ENCODE results near the gene TICRR.
"Not testable (repeated sequence)": the region's sequence is repeated elsewhere in the genome, so short reads cannot be mapped to it uniquely, and the experiment has no call there.

Gene TICRR

DNA sequence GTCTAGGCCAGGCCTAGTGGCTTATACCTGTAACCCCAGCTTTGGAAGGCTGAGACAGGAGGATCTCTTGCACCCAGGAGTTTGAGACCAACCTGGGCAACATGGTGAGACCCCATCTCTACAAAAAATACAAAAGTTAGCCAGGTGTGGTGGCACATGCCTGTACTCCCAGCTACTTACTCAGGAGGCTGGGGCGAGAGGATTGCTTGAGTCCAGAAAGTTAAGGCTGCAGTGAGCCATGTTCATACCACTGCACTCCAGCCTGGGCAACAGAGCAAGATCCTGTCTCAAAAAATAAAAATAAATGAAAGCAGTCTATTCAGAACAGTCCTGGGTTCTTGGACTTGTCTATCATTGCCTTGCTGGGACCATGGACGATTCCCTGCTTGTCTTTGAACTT is 5.5 kb downstream of the TICRR start:
- H3K9me3 Mint-ChIP-seq; H3K27ac Mint-ChIP-seq; H3K4me3 Mint-ChIP-seq; H3K27me3 Mint-ChIP-seq; intact Hi-C loops (cut with micrococcal nuclease); H3K36me3 Mint-ChIP-seq (ENCODE audit: low read depth): not testable (repeated sequence)
- peaks cover 29% of the 10 kb centered on the region for H3K4me1 Mint-ChIP-seq (ENCODE audit: low read depth)

DNA sequence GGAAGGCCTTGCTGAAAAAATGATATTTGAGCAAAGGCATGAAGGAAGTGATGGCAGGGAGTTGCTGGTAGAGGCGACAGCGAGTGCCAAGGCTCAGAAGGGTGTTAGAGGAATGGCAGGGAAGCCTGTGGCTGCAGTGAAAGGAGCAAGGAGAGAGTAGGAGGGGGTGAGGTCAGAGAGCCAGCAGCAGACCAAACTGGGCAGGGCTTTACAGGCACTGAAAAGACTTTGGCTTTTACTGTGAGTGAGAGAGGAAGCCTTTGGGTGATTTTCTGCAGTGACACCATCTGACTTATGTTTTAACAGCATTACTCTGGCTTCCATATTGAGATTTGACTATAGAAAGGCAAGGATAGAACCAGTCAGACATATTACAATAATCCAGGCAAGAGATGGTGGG is 11.4 kb downstream of the TICRR start:
- Mint-ChIP-seq H3K27ac (no peak overlapping the region), H3K4me1 (ENCODE audit: low read depth) (no peaks in the 10 kb centered on the region), H3K9me3 (no peaks in the 10 kb centered on the region)

DNA sequence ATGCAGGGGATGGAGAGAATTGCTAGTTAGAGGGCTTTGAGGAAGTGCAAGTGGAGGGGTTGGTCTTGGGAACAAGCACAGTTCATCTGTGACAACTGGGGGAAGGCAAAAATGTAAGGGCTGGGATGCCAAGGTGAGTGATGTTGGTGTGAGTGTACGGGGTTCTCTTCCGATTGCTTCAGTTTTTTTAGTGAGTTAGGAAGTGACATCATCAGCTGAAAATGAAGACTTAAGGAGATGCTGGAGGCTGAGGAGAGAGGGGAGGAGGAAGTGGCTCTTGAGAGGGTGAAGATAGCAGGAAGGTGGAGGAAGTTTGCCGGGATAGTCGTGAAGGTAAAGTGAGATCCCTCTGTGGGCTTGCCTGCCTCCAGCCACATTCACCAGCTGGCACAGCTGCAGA is 12.7 kb downstream of the TICRR start:
- H3K4me1 Mint-ChIP-seq (ENCODE audit: low read depth), result no peaks in the 10 kb centered on the region
- intact Hi-C loops (cut with micrococcal nuclease), result no loop called here

More for the DNA sequence above, 11.4 kb downstream of the TICRR start:
- Mint-ChIP-seq H3K27me3 (no peaks in the 10 kb centered on the region), H3K4me3 (no peak overlapping the region), H3K36me3 (ENCODE audit: low read depth) (no peaks in the 10 kb centered on the region)
- intact Hi-C loops (cut with micrococcal nuclease), result no loop called here

DNA sequence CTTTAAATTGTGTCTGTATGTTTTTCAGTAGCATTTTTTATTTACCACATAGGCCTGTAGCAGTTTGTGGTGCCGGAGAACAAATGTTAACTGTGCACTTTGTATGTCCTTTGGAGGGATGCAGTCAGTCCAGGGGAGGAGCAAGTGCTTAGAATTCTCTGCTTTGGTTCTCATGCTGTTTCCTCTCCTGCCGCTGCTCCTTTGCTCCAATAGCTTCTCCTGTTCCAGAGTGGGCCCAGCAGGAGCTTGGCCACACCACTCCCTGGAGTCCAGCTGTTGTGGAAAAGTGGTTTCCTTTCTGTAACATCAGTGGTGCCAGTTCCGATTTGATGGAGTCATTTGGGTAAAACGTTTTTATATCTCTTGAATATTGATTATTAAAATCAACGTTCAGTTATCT is 16.6 kb downstream of the TICRR start:
- Mint-ChIP-seq H3K9me3 (no peaks in the 10 kb centered on the region), H3K36me3 (ENCODE audit: low read depth) (no peaks in the 10 kb centered on the region), H3K27ac (no peak overlapping the region), H3K27me3 (no peaks in the 10 kb centered on the region), H3K4me1 (ENCODE audit: low read depth) (peaks cover 4% of the 10 kb centered on the region), H3K4me3 (no peak overlapping the region)
- intact Hi-C loops (cut with micrococcal nuclease), result no loop called here

More for the DNA sequence above, 12.7 kb downstream of the TICRR start:
- Mint-ChIP-seq H3K9me3 (no peaks in the 10 kb centered on the region), H3K27ac (no peak overlapping the region), H3K4me3 (no peak overlapping the region), H3K27me3 (no peaks in the 10 kb centered on the region), H3K36me3 (ENCODE audit: low read depth) (no peaks in the 10 kb centered on the region)

DNA sequence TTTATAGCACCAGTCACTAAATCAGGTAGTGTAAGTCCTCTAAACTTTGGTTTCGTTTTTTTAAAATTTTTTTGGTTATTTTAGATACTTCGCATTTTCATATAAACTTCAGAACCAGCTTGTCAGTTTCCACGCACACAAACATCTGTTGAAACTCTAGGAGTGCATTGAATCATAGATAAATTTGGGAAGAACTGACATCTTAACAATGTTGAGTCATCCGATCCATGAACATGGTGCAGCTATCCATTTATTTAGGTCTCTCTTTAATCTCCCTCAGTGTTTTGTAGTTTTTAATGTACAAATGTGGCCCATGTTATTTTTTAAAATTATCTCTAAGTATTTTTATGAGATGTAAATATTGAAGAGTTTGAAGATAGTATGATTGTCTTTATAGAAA is 17.7 kb downstream of the TICRR start:
- H3K4me3 Mint-ChIP-seq, result no peak overlapping the region
- H3K9me3 Mint-ChIP-seq, result no peaks in the 10 kb centered on the region
- no peaks in the 10 kb centered on the region for H3K27me3 Mint-ChIP-seq
- no peak overlapping the region for H3K27ac Mint-ChIP-seq
- peaks cover 5% of the 10 kb centered on the region for H3K36me3 Mint-ChIP-seq (ENCODE audit: low read depth)
- H3K4me1 Mint-ChIP-seq (ENCODE audit: low read depth), result peaks cover 4% of the 10 kb centered on the region
- intact Hi-C loops (cut with micrococcal nuclease), result no loop called here

DNA sequence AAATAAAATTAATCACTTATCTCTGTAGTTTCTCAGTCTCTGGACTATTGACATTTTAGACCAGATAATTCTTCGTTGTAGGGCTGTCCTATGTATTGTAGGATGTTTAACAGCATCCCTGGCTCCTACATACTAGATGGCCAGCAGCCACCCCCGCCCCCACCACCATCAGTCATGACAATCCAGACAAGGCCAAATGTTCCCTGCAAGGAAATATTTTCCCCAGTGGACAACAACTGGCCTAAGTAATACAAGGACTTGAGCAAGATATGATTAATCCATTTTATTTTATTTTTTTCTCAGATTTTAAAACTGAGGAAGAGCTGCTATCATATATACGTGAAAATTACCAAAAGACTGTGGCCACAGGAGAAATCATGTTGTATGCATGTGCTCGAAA is 23.8 kb downstream of the TICRR start:
- H3K4me3 Mint-ChIP-seq, result no peak overlapping the region
- peaks cover 5% of the 10 kb centered on the region for H3K36me3 Mint-ChIP-seq (ENCODE audit: low read depth)
- peaks cover 4% of the 10 kb centered on the region for H3K4me1 Mint-ChIP-seq (ENCODE audit: low read depth)
- H3K27ac Mint-ChIP-seq, result no peak overlapping the region
- no peaks in the 10 kb centered on the region for H3K9me3 Mint-ChIP-seq
- no peaks in the 10 kb centered on the region for H3K27me3 Mint-ChIP-seq
- intact Hi-C loops (cut with micrococcal nuclease), result no loop called here

DNA sequence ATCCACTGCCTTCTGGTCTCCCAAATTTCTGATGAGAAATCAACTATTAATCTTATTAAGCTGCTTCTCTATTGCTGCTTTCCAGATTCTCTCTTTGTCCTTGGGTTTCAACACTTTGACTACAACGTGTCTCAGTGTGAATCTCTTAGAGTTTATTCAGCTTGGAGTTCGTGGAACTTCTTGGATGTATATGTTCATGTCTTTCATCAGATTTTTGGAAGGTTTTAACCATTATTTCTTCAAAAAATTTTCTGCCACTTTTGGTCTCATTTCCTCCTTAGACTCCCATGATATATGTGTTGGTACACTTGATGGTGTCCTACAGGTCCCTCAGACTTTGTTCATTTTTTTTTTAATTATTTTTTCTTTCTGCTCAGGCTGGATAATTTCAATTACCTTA is 36.0 kb downstream of the TICRR start:
- intact Hi-C loops (cut with micrococcal nuclease), result no loop called here
- peaks cover 43% of the 10 kb centered on the region for H3K36me3 Mint-ChIP-seq (ENCODE audit: low read depth)
- no peak overlapping the region for H3K27ac Mint-ChIP-seq
- H3K4me3 Mint-ChIP-seq, result no peak overlapping the region
- peaks cover 29% of the 10 kb centered on the region for H3K9me3 Mint-ChIP-seq
- no peaks in the 10 kb centered on the region for H3K4me1 Mint-ChIP-seq (ENCODE audit: low read depth)
- H3K27me3 Mint-ChIP-seq, result no peaks in the 10 kb centered on the region

DNA sequence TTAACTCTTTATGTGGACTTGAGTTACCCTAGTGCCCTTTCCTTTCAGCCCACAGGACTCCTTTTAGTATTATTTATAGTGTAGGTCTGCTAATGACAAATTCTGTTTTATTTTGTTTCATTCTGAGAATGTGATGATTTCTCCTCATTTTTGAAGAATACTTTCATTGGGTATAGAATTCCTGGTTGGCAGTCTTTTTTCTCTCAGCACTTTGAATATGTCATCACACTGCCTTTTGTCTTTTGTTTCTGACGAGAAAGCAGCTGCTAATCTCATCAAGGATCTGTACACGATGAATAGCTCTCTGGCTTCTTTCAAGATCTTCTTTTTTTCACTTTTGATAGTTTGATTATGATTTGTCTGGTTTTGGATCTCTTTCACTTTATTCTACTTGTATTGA is 37.8 kb downstream of the TICRR start:
- H3K27me3 Mint-ChIP-seq, result no peaks in the 10 kb centered on the region
- no peak overlapping the region for H3K4me3 Mint-ChIP-seq
- peaks cover 43% of the 10 kb centered on the region for H3K36me3 Mint-ChIP-seq (ENCODE audit: low read depth)
- no peaks in the 10 kb centered on the region for H3K4me1 Mint-ChIP-seq (ENCODE audit: low read depth)
- peaks cover 29% of the 10 kb centered on the region for H3K9me3 Mint-ChIP-seq
- intact Hi-C loops (cut with micrococcal nuclease), result no loop called here
- no peak overlapping the region for H3K27ac Mint-ChIP-seq

DNA sequence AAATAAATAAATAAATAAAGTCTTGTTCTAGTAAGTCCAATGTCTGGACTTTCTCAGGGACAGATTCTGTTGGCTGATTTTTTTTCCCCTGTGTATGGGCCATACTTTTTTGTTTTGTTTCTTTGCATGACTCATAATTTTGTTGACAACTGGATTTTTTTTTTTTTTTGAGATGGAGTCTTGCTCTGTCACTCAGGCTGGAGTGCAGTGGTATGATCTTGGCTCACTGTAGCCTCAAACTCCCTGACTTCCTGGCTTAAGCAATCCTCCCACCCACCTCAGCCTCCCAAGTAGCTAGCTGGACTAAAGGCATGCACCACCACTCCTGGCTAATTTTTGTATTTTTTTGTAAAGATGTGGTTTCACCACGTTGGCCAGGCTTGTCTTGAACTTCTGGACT is 38.9 kb downstream of the TICRR start:
- intact Hi-C loops (cut with micrococcal nuclease), result no loop called here
- H3K36me3 Mint-ChIP-seq (ENCODE audit: low read depth), result peaks cover 42% of the 10 kb centered on the region
- H3K4me1 Mint-ChIP-seq (ENCODE audit: low read depth), result no peaks in the 10 kb centered on the region
- peaks cover 29% of the 10 kb centered on the region for H3K9me3 Mint-ChIP-seq
- no peaks in the 10 kb centered on the region for H3K27me3 Mint-ChIP-seq
- no peak overlapping the region for H3K27ac Mint-ChIP-seq
- no peak overlapping the region for H3K4me3 Mint-ChIP-seq

DNA sequence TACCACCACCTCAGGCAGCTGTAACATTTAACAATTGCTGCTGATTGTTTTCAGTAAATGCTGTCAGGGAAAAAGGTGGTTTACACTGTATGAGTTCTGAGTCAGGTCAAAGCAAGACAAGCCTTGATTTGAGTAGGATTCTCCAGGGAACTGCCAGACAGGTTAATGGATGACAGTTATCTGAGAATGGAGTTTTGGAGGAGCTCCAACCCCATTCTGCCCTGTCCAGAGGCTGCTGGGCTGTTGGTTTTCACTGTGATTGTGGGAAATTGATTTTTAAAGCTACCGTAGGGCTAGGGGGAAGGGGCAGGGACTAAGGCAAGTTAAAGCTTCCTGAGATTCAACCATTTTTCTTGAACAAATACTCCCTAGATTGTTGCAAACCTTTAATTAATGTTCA is 39.9 kb downstream of the TICRR start:
- Mint-ChIP-seq H3K4me3 (no peak overlapping the region), H3K27me3 (no peaks in the 10 kb centered on the region), H3K27ac (no peak overlapping the region), H3K4me1 (ENCODE audit: low read depth) (no peaks in the 10 kb centered on the region), H3K9me3 (peaks cover 29% of the 10 kb centered on the region), H3K36me3 (ENCODE audit: low read depth) (peaks cover 32% of the 10 kb centered on the region)
- intact Hi-C loops (cut with micrococcal nuclease), result no loop called here

DNA sequence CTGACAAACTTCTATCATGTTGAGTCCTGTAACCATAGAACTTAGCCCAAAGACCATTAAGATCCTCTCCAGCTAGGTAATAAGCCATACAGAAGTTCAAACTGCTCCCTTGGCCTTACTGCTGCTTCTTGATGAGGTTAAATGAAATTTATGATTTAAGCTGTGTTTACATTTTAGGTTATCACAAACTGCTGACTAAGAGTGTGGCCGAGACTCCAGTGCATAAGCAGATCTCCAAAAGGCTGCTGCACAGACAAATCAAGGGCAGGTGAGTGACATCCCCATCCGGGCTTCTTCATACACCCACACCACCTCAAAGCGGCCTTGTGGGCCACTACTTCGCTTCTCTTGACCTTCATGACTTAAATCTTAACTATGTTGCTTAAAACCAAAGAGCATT is 41.0 kb downstream of the TICRR start:
- Mint-ChIP-seq H3K27me3 (no peaks in the 10 kb centered on the region), H3K9me3 (peaks cover 25% of the 10 kb centered on the region), H3K4me1 (ENCODE audit: low read depth) (no peaks in the 10 kb centered on the region), H3K36me3 (ENCODE audit: low read depth) (peaks cover 34% of the 10 kb centered on the region), H3K4me3 (no peak overlapping the region), H3K27ac (no peak overlapping the region)
- intact Hi-C loops (cut with micrococcal nuclease), result no loop called here

DNA sequence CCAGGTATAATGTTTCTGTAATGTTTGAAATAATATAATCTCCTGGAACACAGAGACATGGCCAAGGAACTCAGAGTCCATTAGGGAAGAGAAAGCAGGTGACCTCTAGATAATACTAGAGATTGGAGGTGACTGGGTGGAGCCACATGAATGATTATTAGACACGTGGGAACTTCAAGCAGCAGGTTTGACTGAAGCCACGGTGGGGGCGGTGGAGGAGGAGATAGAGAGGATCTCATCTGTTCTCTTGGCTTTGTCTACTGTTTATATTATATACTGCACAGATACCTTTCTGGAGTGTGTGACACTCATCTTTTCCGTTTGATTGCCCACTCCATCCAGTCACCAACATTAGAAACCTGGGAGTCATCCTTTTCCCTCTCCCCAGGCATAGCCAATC is 46.3 kb downstream of the TICRR start:
- Mint-ChIP-seq H3K4me3 (no peak overlapping the region), H3K27ac (no peak overlapping the region)

DNA sequence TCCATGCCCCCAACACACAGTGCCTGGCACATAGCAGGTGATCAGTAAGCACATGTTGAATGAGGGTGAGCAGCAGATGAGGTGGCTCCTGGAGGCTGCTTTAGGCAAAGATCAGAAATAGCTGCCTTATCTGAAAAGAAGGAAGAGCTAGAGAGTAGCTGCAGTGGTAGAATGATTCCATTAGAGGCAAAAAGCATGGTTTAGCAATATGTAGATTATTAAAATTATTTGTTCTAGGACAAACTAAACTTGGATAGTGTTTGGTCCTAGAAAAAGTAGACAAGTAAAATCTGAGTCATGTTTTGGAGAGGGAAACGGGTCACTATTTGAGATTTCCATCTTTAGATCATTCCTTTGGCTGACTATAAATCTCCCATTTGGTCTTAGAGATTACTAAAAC is 47.9 kb downstream of the TICRR start:
- Mint-ChIP-seq H3K36me3 (ENCODE audit: low read depth) (peaks cover 63% of the 10 kb centered on the region), H3K9me3 (no peaks in the 10 kb centered on the region), H3K4me3 (no peak overlapping the region), H3K4me1 (ENCODE audit: low read depth) (no peaks in the 10 kb centered on the region), H3K27ac (no peak overlapping the region), H3K27me3 (no peaks in the 10 kb centered on the region)
- intact Hi-C loops (cut with micrococcal nuclease), result no loop called here

More for the DNA sequence above, 46.3 kb downstream of the TICRR start:
- Mint-ChIP-seq H3K4me1 (ENCODE audit: low read depth) (no peaks in the 10 kb centered on the region), H3K36me3 (ENCODE audit: low read depth) (peaks cover 51% of the 10 kb centered on the region), H3K9me3 (no peaks in the 10 kb centered on the region), H3K27me3 (no peaks in the 10 kb centered on the region)
- intact Hi-C loops (cut with micrococcal nuclease), result no loop called here

DNA sequence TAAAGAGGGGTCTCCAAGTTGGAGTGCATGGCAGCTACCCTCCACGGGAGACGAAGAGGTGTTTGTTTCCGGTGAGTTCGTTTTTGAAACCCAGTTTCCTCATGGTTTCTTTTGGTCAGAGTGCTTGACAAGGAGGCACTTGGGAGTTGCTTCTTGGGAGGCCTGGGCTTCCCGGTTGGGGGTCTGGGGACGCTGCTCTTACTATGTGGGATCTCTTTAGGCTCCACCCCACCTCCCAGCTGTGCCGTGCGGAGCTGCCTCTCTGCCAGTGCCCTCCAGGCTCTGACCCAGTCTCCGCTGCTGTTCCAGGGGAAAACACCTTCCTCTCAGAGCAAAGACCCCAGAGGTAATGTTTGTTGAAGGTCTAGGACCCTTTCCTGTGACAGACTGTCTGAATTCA is 50.4 kb downstream of the TICRR start:
- no peaks in the 10 kb centered on the region for H3K27me3 Mint-ChIP-seq
- intact Hi-C loops (cut with micrococcal nuclease), result loop anchor here (5.0 kb wide), 1 partner anchor 128 kb away; the partner anchor contains the start of gene RHCG
- H3K9me3 Mint-ChIP-seq, result no peaks in the 10 kb centered on the region
- H3K4me3 Mint-ChIP-seq, result no peak overlapping the region
- peaks cover 6% of the 10 kb centered on the region for H3K4me1 Mint-ChIP-seq (ENCODE audit: low read depth)
- H3K27ac Mint-ChIP-seq, result no peak overlapping the region
- peaks cover 77% of the 10 kb centered on the region for H3K36me3 Mint-ChIP-seq (ENCODE audit: low read depth)

DNA sequence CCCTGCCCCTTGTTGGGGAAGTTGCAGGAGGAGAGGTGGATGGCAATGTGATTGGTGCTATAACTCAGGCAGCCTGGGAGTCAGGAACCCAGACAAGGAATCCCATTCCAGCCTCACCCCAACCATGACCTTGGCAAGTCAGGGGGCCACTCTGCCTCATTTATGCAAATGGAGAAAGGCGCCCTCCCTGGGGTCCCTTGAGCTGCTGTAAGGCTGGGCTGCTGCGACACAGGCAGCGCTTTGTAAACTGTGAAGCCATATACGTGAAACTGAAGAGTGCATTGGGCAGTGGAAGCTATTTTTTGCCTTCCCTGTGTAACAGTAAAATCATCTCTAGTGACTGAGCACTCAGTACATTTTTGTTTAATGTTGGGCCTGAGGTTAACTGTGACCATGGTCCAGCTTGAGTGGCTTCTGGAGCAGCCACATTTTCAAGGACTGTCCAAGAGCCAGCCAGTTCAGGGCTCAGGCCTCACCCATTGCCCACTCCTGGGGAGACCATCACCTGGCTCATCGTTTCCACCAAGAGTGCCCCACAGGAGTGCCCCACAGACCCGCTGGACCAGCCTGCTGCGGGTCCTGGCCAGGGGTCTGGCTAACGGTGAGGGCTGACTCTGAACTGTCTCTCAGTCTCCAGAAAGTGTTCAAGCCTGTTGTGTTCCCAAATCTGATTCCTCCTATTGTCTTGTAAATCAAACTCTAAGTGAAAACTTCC is 52.1 kb downstream of the TICRR start:
- peaks cover 10% of the 10 kb centered on the region for H3K9me3 Mint-ChIP-seq
- H3K4me1 Mint-ChIP-seq (ENCODE audit: low read depth), result peaks cover 6% of the 10 kb centered on the region
- no peak overlapping the region for H3K27ac Mint-ChIP-seq
- H3K27me3 Mint-ChIP-seq, result no peaks in the 10 kb centered on the region
- H3K4me3 Mint-ChIP-seq, result no peak overlapping the region
- H3K36me3 Mint-ChIP-seq (ENCODE audit: low read depth), result peaks cover 74% of the 10 kb centered on the region
- intact Hi-C loops (cut with micrococcal nuclease), result loop anchor here (5.0 kb wide), 1 partner anchor 130 kb away; the partner anchor contains the start of gene RHCG

All from dendritic cell treated with granulocyte-macrophage colony-stimulating factor and Interleukin-4, amounts not matched to agents 40 ng/mL and 50 ng/mL, for 4 days (primary cell).